ENCODE measurements around the gene HTR1D. TPM values are rescaled to one million over a fixed set of nuclear protein-coding genes. Genes with fewer than 3 reads are reported as not detected.

Gene HTR1D
- total RNA-seq, 2 donors from 2014 or later = not detected

- peaks cover 22 to 30% of the 10 kb centered on the region in 2 donors for H3K4me1 Mint-ChIP-seq (ENCODE audit: low read depth in 2 of 2)
- DNase-seq (ENCODE audit: low spot score) = peak; percentile 90
- no peaks in the 10 kb centered on the region for H3K27me3 Mint-ChIP-seq
- no peaks in the 10 kb centered on the region for H3K36me3 Mint-ChIP-seq
- peak within 1 kb of the TSS; percentile 96 for H3K4me3 Mint-ChIP-seq
- H3K27ac Mint-ChIP-seq = peak within 1 kb of the TSS; percentile 64 to 89
- H3K9me3 Mint-ChIP-seq = no peaks in the 10 kb centered on the region
- ATAC-seq = peak; percentile 88 to 96
These were observed 48.7 kb downstream of the HTR1D start, which contains the start of gene LUZP1 for GRCh38 chr1:23168445-23169194. Gene LUZP1, minus strand, starts transcription at chr1:23168856.

DNA sequence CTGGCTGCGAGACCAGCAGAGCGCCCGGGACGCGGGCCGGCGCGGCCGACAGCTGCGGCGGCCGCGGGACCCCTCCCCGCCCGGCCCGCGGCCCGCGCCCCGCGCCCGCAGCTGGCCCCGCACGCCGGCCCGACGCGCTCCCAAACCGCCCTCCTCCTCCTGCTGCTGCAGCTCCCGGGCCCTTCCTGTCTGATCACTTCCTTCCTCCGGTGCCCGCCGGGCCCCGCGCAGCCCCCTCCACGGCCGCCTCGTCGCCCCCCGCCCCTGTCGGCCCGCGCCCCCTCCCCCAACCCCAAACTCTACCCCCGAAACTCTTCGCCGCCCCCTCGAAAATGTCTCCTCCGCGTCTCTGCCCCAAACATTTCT is 49.2 kb downstream of the HTR1D start:
- H3K36me3 Mint-ChIP-seq = no peaks in the 10 kb centered on the region
- H3K4me3 Mint-ChIP-seq = peak overlapping the region; percentile 96
- peak; percentile 68 for DNase-seq (ENCODE audit: low spot score)
- peaks cover 23 to 30% of the 10 kb centered on the region in 2 donors for H3K4me1 Mint-ChIP-seq (ENCODE audit: low read depth in 2 of 2)
- peak; percentile 73 to 75 for ATAC-seq
- peak overlapping the region; percentile 64 to 89 for H3K27ac Mint-ChIP-seq
- H3K27me3 Mint-ChIP-seq = no peaks in the 10 kb centered on the region
- H3K9me3 Mint-ChIP-seq = no peaks in the 10 kb centered on the region

- no peaks in the 10 kb centered on the region for H3K27me3 Mint-ChIP-seq
- H3K4me3 Mint-ChIP-seq = peak overlapping the region; percentile 96
- peaks cover 23 to 30% of the 10 kb centered on the region in 2 donors for H3K4me1 Mint-ChIP-seq (ENCODE audit: low read depth in 2 of 2)
- no peaks in the 10 kb centered on the region for H3K9me3 Mint-ChIP-seq
- no peaks in the 10 kb centered on the region for H3K36me3 Mint-ChIP-seq
- ATAC-seq (peak; percentile 36 to 52), DNase-seq (ENCODE audit: low spot score) (no peak)
- no peak overlapping the region for H3K27ac Mint-ChIP-seq
These were observed 49.8 kb downstream of the HTR1D start for GRCh38 chr1:23167353-23168078.

GRCh38 chr1:23166854-23167253 is 50.4 kb downstream of the HTR1D start:
- ATAC-seq = no peak
- Mint-ChIP-seq H3K27ac (no peak overlapping the region), H3K9me3 (no peaks in the 10 kb centered on the region), H3K36me3 (no peaks in the 10 kb centered on the region), H3K4me3 (peak overlapping the region; percentile 76), H3K27me3 (no peaks in the 10 kb centered on the region), H3K4me1 (ENCODE audit: low read depth in 2 of 2) (peaks cover 23 to 30% of the 10 kb centered on the region in 2 donors)
- no peak for DNase-seq (ENCODE audit: low spot score)

DNA sequence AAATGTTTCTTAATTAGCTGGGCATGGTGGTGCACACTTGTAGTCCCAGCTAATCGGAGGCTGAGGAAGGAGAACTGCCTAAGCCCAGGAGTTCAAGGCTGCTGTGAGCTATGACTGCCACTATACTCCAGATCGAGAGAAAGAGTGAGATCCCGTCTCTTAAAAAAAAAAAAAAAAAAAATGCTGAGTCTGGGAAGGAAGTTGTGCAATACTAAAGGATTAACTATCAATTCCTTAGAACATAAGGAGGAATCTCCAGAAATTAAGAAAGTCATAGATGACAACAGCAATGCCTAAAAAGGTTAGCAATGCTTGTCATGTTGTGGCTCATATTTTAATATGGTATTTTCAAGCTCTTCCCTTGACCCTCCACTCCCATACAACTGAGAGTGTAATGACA is 53.9 kb downstream of the HTR1D start:
- H3K4me1 Mint-ChIP-seq (ENCODE audit: low read depth in 2 of 2) = peaks cover 20 to 28% of the 10 kb centered on the region in 2 donors
- H3K27me3 Mint-ChIP-seq = no peaks in the 10 kb centered on the region
- no peaks in the 10 kb centered on the region for H3K36me3 Mint-ChIP-seq
- DNase-seq (ENCODE audit: low spot score) (no peak), ATAC-seq (no peak)
- H3K9me3 Mint-ChIP-seq = no peaks in the 10 kb centered on the region
- H3K27ac Mint-ChIP-seq = no peak overlapping the region
- H3K4me3 Mint-ChIP-seq = no peak overlapping the region

DNA sequence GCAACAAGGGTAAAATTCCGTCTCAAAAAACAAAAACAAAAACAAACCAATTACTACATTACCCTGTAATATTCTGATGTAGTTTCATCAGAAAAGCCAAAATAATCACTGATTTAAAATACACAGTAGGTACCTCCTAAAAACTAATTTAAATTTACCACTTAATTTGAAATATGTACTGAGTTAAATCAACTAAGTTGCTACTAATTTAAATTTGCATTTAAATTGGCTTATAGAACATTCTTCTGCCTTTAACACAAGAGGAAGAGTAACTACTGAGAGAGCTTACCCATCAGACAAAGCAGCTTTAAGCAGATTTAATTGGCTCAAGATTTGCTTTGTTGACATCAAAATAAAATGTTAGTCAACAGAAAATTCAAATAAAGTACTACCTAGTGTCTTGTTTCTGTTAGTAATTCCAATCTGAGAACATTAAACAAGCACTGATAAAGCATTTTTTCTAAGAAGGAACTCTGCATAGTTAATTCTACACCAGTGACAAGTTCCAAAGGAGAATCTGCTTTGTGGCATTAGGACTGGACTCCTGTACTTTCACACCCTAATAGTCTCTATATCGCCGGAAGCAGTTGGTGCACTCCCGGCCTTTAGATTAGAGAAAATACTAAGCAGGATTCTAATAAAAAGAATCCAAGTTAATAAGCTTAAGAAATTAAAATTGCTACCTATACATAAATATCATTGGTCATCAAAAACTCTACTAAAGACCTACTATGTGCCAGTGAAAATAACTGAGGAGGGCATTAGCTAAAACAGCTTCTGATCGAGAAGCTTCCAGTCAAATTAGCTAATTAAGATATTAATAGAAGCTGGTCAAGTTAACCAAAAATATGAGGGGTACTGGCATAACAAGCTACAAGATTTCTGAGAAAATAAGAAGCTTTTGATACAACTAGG is 57.1 kb downstream of the HTR1D start:
- H3K4me3 Mint-ChIP-seq = no peak overlapping the region
- peaks cover 13 to 17% of the 10 kb centered on the region in 2 donors for H3K4me1 Mint-ChIP-seq (ENCODE audit: low read depth in 2 of 2)
- ATAC-seq (no peak), DNase-seq (ENCODE audit: low spot score) (no peak)
- H3K9me3 Mint-ChIP-seq = no peaks in the 10 kb centered on the region
- H3K36me3 Mint-ChIP-seq = no peaks in the 10 kb centered on the region
- H3K27ac Mint-ChIP-seq = no peak overlapping the region
- H3K27me3 Mint-ChIP-seq = no peaks in the 10 kb centered on the region

DNA sequence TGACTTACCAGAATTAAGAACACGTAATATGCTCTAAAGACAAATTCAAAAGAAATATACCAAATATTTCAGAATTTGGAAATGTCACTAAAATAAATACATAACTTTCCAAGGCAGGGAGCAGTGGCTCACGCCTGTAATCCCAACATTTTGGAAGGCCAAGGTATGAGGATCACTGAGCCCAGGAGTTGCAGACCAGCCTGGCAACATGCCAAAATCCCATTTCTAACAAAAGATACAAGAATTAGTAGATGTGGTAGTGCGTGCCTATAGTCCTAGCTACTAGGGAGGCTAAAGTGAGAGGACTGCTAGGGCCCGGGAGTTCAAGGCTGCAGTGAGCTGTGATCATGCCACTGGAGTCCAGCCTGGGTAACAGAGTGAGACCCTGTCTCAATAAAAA is 60.4 kb downstream of the HTR1D start:
- Mint-ChIP-seq H3K36me3 (peaks cover 5% of the 10 kb centered on the region), H3K4me1 (ENCODE audit: low read depth in 2 of 2) (peaks cover 19 to 29% of the 10 kb centered on the region in 2 donors), H3K4me3 (no peak overlapping the region), H3K27ac (no peak overlapping the region), H3K9me3 (no peaks in the 10 kb centered on the region), H3K27me3 (no peaks in the 10 kb centered on the region)
- DNase-seq (ENCODE audit: low spot score) (no peak), ATAC-seq (no peak)

DNA sequence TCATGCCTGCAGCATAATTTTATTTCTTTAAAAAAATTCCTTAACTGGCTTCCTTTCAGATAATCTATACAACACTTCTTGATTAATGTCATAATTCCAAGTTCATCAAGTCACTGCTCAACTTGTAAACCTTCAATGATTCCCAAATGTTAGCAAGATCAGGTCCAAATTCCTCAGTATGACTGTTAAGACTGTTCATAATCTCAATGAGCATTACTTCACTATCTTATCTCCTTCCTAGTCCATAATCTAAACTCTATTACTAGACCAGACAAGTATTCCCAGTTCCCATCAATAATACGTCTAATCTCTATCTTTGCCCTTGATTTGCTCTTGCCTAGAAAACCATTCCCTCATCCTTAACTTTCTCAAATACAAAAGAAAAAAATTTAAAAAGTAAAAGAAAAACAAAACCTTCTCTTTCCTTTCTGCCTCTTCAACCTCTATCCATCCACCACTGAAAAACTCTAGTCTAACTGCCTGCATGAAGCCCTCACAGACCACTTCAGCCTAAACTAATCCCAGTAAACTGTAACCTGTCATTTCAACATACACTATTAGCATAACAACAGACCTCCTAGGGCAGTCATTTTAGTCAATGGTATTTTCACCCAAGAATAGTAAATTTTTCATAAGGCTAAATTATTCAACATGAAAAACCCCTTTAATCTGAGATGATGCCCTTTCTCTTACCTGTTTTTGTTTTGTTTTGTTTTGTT is 64.2 kb downstream of the HTR1D start:
- ATAC-seq (no peak), DNase-seq (ENCODE audit: low spot score) (no peak)
- no peak overlapping the region for H3K4me3 Mint-ChIP-seq
- H3K9me3 Mint-ChIP-seq = no peaks in the 10 kb centered on the region
- H3K4me1 Mint-ChIP-seq (ENCODE audit: low read depth in 2 of 2) = peaks cover 32 to 42% of the 10 kb centered on the region in 2 donors
- H3K27me3 Mint-ChIP-seq = no peaks in the 10 kb centered on the region
- peaks cover 5% of the 10 kb centered on the region for H3K36me3 Mint-ChIP-seq
- peak overlapping the region in 1 of 2 donors; percentile 11 for H3K27ac Mint-ChIP-seq

DNA sequence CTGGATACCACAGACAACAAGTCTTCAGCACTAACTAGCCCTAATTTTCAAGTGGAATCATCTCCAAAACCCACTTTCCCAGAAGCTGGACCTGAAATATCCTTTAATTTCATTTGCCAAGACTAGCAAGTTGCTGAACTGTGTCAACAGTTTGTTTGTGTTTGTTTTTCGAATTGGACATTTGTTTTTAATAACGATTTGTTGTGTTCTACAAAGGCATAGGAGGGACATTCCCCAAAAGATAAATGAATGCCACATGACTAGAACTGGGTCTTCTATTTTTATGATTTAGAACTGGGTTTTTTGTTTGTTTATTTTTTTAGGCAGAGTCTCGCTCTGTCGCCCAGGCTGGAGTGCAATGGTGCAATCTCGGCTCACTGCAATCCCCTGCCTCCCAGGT is 66.6 kb downstream of the HTR1D start:
- Mint-ChIP-seq H3K4me1 (ENCODE audit: low read depth in 2 of 2) (peaks cover 33 to 48% of the 10 kb centered on the region in 2 donors), H3K9me3 (no peaks in the 10 kb centered on the region), H3K36me3 (peaks cover 5% of the 10 kb centered on the region), H3K4me3 (no peak overlapping the region), H3K27me3 (no peaks in the 10 kb centered on the region), H3K27ac (no peak overlapping the region)
- no peak for ATAC-seq
- no peak for DNase-seq (ENCODE audit: low spot score)

GRCh38 chr1:23150125-23150524 is 67.2 kb downstream of the HTR1D start:
- H3K4me1 Mint-ChIP-seq (ENCODE audit: low read depth in 2 of 2) = peaks cover 31 to 48% of the 10 kb centered on the region in 2 donors
- no peak overlapping the region for H3K27ac Mint-ChIP-seq
- no peak overlapping the region for H3K4me3 Mint-ChIP-seq
- no peak for ATAC-seq
- no peak for DNase-seq (ENCODE audit: low spot score)
- peaks cover 5% of the 10 kb centered on the region for H3K36me3 Mint-ChIP-seq
- H3K27me3 Mint-ChIP-seq = no peaks in the 10 kb centered on the region
- no peaks in the 10 kb centered on the region for H3K9me3 Mint-ChIP-seq

- Mint-ChIP-seq H3K9me3 (no peaks in the 10 kb centered on the region), H3K4me3 (no peak overlapping the region), H3K36me3 (no peaks in the 10 kb centered on the region), H3K4me1 (ENCODE audit: low read depth in 2 of 2) (peaks cover 35 to 51% of the 10 kb centered on the region in 2 donors), H3K27ac (no peak overlapping the region), H3K27me3 (no peaks in the 10 kb centered on the region)
- no peak for DNase-seq (ENCODE audit: low spot score)
- no peak for ATAC-seq
These were observed 68.2 kb downstream of the HTR1D start for GRCh38 chr1:23149114-23149513.

DNA sequence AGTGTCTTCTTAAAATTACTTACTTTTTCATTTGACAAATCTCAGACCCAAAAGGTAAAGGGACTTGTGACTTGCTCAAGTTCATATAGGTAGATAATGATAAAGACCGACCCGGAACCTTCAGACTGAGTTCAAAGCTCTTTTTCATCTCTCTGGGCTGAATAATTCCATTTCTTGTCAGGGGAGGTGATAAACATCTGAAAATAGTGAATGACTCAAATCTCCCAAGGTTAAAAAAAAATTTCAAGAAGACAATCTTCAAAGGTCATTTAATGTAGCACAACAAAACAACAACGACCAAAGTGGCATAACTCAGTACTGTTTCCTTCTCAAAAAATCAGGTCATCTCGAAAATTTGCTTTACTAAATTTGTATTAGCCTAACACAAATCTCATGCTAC is 69.2 kb downstream of the HTR1D start:
- H3K4me1 Mint-ChIP-seq (ENCODE audit: low read depth in 2 of 2) = peaks cover 34 to 41% of the 10 kb centered on the region in 2 donors
- H3K4me3 Mint-ChIP-seq = no peak overlapping the region
- no peak for ATAC-seq
- H3K27me3 Mint-ChIP-seq = no peaks in the 10 kb centered on the region
- no peak for DNase-seq (ENCODE audit: low spot score)
- H3K9me3 Mint-ChIP-seq = no peaks in the 10 kb centered on the region
- H3K36me3 Mint-ChIP-seq = no peaks in the 10 kb centered on the region
- peak overlapping the region in 1 of 2 donors; percentile 63 for H3K27ac Mint-ChIP-seq

Measured in natural killer cell treated with Interleukin-12 subunit alpha and Interleukin-12 subunit beta and Interleukin-15 and Interleukin-18, amount 100 ng/mL, for 72 hours (primary cell).